ES-I3 (cell line): ENCODE results near the gene PPP1R3G.

Experiments used
- H3K36me3 ChIP-seq: 2 replicates; pipeline ENCODE4 v1.6.1; 2013; ENCODE audit warnings: mild to moderate bottlenecking, low read length, control low read depth, moderate library complexity; ENCODE audit not compliant: insufficient read depth
- H3K4me1 ChIP-seq: 2 replicates; pipeline ENCODE4 v1.6.1; 2013; ENCODE audit warnings: mild to moderate bottlenecking, control low read depth, low read length; ENCODE audit not compliant: insufficient read depth
- H3K9ac ChIP-seq: 2 replicates; pipeline ENCODE4 v1.6.1; 2013; ENCODE audit warnings: low read depth, mild to moderate bottlenecking, low read length, moderate library complexity
- H3K9me3 ChIP-seq: 2 replicates; pipeline ENCODE4 v1.6.1; 2013; ENCODE audit warnings: mild to moderate bottlenecking, low read length, moderate library complexity; ENCODE audit not compliant: control insufficient read depth, insufficient read depth

PPP1R3G gene

DNA sequence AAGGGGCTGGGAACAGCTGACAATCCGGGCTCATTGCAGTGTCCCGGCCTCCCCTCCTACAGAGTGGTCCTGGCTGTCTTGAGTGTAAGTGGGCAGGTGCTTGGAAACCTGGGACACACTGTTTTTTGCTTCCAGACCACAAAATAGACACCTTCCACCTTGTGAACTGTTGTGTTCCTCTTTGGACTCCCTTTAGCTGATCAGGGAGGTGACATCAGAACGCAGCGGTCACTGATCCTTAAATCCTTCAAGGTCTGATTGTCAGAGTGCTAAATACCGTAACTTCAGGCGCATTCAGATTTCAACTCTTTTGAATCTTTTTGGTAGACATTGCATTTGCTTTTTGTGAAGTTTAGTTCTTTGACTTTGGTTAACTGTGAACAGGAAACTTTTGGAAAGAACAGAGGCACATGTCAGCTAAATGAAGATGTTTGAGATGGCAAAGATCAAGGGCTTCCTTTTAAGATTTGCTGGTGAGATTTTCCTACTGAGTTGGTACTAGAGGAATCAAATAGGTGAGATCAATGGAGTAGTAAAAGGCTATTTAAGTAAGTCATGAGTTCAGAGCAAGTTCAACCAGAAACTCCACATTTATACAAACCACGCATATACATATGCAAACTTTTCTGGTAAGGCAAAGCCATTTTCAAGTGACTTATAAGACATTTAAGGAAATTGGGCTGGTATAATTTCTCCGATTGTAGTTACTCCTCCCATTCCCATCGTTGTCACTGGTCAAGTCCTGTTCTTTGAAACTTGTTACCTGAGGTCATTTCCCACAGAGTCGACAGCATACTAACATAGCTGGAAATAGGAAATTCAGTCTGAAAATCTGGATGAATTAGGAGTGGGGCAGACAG lies 6.3 kb downstream of the PPP1R3G start:
- Histone ChIP-seq H3K9ac (no peak overlapping the region), H3K9me3 (no peaks in the 10 kb centered on the region), H3K4me1 (no peaks in the 10 kb centered on the region), H3K36me3 (no peaks in the 10 kb centered on the region)

DNA sequence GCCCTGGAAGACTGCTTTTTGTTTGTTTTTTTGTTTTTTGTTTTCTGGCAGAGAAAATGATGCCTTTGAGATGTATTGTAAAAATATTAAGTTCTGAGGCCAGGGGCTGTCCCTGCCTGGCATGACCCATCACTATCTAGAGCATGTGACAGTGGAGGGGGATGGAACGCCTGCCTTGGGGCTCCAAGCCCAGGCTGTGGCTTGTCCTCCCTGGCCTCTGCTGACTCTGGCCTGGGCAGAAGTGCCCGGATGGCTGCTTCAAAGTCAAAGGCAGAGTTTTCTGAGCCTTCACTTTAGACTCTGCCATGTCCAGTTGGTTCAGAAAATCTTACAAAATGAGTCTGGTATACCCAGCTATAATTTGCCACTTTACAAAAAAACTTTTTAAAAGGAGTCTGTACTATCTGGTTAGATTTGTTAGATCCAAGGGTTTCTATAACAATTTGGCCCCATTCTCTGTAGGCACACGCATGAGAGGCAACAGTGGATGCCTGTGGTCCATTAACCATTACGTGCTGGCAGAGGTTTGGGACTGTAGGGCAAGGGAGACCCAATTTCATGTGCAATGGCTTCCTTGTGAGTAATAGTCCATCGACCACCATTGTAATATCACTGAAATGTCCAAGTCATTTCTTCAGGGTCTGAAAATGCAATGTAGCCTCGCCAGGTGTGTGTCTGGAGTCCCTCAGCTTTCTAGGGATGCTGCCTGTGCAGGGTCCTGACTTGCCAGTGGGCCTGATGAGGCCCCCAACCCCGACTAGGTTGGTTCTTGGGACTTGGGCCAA lies 8.3 kb downstream of the PPP1R3G start:
- H3K36me3 ChIP-seq: no peaks in the 10 kb centered on the region
- H3K9me3 ChIP-seq: no peaks in the 10 kb centered on the region
- no peaks in the 10 kb centered on the region for H3K4me1 ChIP-seq
- no peak overlapping the region for H3K9ac ChIP-seq

- Histone ChIP-seq H3K4me1 (no peaks in the 10 kb centered on the region), H3K9ac (no peak overlapping the region), H3K9me3 (no peaks in the 10 kb centered on the region), H3K36me3 (no peaks in the 10 kb centered on the region)
Observed at GRCh38 chr6:5094327-5094726, 9.2 kb downstream of the PPP1R3G start.

DNA sequence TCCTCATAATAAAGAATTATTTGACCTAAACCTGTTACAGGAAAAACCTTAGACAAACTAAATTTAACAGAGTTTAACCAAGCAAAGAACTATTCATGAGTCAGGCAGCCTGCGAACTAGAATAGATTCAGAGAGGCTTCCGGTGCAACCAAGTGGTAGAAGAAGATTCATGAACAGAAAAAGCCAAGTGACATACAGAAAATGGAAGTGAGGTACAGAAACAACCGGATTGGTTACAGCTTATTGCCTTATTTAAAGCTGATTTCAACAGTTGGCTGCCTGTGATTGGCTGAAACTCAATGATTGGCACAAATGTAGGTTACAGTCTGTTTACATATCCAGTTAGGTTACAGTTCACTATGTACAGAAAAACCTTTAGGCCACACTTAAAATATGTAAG lies 10.1 kb downstream of the PPP1R3G start:
- H3K9me3 ChIP-seq: no peaks in the 10 kb centered on the region
- no peaks in the 10 kb centered on the region for H3K4me1 ChIP-seq
- no peaks in the 10 kb centered on the region for H3K36me3 ChIP-seq
- H3K9ac ChIP-seq: no peak overlapping the region

- no peaks in the 10 kb centered on the region for H3K9me3 ChIP-seq
- no peaks in the 10 kb centered on the region for H3K4me1 ChIP-seq
- H3K9ac ChIP-seq: no peak overlapping the region
- H3K36me3 ChIP-seq: no peaks in the 10 kb centered on the region
Observed at GRCh38 chr6:5096482-5096881, 11.3 kb downstream of the PPP1R3G start.

DNA sequence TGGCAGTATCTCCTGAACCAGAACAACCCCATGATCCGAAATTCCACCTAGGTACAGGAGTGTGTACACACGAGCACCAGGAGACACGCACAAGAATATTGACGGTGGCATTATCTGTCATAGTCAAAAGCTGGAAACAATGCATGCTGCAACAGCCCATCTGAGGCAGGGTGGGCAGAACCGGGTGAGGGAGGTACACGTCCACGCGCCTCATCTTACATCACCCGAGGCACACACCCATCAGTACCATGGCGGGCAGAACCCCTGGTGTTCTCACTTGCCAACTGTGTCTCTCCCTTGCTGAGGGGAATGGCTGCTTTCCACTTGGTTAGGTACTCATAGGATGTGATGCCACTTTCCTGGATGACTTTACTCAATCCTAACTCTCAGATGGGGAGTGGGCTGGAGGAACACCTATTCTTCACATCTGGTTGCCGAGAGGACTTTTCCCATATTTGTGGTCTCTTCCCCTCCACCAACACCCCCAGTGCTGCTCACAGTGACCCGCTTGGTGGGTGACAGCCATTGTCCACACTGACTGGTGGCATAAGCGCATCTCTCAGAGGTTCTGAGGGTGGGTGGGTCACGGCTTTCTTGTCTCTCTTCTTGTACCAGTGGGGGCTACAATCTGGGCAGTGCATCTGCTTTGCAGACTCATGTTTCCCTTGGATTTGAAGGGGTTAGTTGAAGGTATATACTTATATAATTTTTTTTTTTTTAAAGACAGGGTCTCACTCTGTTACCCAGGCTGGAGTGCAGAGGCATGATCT lies 13.5 kb downstream of the PPP1R3G start:
- no peak overlapping the region for H3K9ac ChIP-seq
- no peaks in the 10 kb centered on the region for H3K9me3 ChIP-seq

GRCh38 chr6:5099537-5099936 lies 14.4 kb downstream of the PPP1R3G start:
- no peaks in the 10 kb centered on the region for H3K36me3 ChIP-seq
- no peaks in the 10 kb centered on the region for H3K4me1 ChIP-seq
- no peaks in the 10 kb centered on the region for H3K9me3 ChIP-seq
- H3K9ac ChIP-seq: no peak overlapping the region

More for the DNA sequence above, 13.5 kb downstream of the PPP1R3G start:
- Histone ChIP-seq H3K4me1 (no peaks in the 10 kb centered on the region), H3K36me3 (no peaks in the 10 kb centered on the region)

DNA sequence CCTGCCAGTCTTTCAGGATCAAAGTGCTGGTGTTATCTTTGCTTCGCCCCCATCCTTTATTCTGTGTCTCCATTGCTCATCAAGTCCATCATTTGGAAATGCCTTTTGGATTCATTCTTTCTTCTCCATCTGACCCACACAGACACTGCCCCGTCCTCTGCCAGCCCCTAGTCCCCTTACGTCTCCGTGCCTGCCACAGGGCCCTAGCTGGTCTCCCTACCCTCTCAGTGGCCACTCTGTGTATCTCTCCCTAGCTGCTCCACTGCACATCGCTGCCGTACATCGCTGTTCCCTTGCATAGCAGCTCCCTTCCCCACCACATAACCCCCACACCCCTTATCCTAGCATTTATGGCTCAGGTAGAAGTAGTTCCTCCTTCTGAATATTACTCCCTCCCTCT lies 15.7 kb downstream of the PPP1R3G start:
- Histone ChIP-seq H3K9me3 (no peaks in the 10 kb centered on the region), H3K4me1 (no peaks in the 10 kb centered on the region), H3K36me3 (no peaks in the 10 kb centered on the region), H3K9ac (no peak overlapping the region)

- H3K36me3 ChIP-seq: no peaks in the 10 kb centered on the region
- no peak overlapping the region for H3K9ac ChIP-seq
Observed at GRCh38 chr6:5102267-5102970, 17.3 kb downstream of the PPP1R3G start.

DNA sequence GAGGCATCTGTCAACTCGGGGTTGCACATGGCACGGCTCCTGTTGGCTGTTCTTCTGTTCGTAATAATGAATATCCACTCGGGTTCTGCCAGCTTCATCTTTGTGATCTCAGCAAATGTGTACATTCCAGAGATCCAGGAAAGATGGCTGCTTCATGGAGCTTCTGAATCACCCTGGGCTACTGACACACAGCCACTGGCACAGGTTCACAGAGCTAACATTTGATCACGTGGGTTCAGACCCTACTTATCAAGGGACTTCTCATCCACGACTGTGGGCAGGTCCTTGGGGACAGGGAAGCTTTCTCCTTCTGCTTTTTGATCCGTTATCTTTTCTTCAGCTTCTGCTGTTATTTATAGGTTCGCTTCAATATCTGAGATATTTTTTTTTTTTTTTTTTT lies 18.1 kb downstream of the PPP1R3G start:
- Histone ChIP-seq H3K9ac (no peak overlapping the region), H3K36me3 (no peaks in the 10 kb centered on the region), H3K4me1 (no peaks in the 10 kb centered on the region), H3K9me3 (no peaks in the 10 kb centered on the region)

More at GRCh38 chr6:5102267-5102970, 17.3 kb downstream of the PPP1R3G start:
- H3K4me1 ChIP-seq: no peaks in the 10 kb centered on the region
- H3K9me3 ChIP-seq: no peaks in the 10 kb centered on the region

GRCh38 chr6:5104667-5105066 lies 19.5 kb downstream of the PPP1R3G start:
- no peaks in the 10 kb centered on the region for H3K9me3 ChIP-seq
- H3K4me1 ChIP-seq: no peaks in the 10 kb centered on the region
- no peak overlapping the region for H3K9ac ChIP-seq
- H3K36me3 ChIP-seq: no peaks in the 10 kb centered on the region

- Histone ChIP-seq H3K36me3 (no peaks in the 10 kb centered on the region), H3K4me1 (no peaks in the 10 kb centered on the region)
Observed at GRCh38 chr6:5105146-5105545, 20.0 kb downstream of the PPP1R3G start.

DNA sequence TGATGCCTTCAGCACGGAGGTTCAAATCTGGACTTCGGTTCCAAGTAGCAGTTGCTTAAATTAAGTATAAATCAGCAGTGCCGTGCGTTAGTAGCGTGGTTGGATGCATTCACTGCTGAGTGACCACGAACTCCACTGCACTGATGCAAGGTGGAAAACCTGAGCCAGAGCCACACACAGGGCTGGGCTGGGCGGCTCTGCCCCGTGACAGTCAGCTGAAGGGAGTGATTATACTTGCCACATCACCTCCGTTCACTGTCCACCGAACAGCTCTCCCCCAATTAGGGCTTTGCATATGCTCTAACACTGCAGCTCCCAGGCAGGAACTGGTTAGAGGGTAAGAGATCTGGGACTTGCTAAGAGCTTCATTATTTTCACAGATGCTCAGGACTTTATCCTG lies 22.2 kb downstream of the PPP1R3G start:
- Histone ChIP-seq H3K36me3 (no peaks in the 10 kb centered on the region), H3K9me3 (no peaks in the 10 kb centered on the region)

More at GRCh38 chr6:5105146-5105545, 20.0 kb downstream of the PPP1R3G start:
- no peaks in the 10 kb centered on the region for H3K9me3 ChIP-seq
- H3K9ac ChIP-seq: no peak overlapping the region

GRCh38 chr6:5108068-5108467 lies 22.9 kb downstream of the PPP1R3G start:
- Histone ChIP-seq H3K9me3 (no peaks in the 10 kb centered on the region), H3K9ac (no peak overlapping the region), H3K36me3 (no peaks in the 10 kb centered on the region), H3K4me1 (no peaks in the 10 kb centered on the region)

More for the DNA sequence above, 22.2 kb downstream of the PPP1R3G start:
- H3K4me1 ChIP-seq: no peaks in the 10 kb centered on the region
- no peak overlapping the region for H3K9ac ChIP-seq
